ENCODE measurements around the gene ADAD2.

The ADAD2 gene

GRCh38 chr16:84232060-84232459 lies 41.1 kb downstream of the ADAD2 start:
- no peak overlapping the region for H3K4me3 ChIP-seq (replicated peaks in 1 of 2; ENCODE audit: low read depth in 2 of 2, low read length in 2 of 2)
- TF ChIP-seq CTCF (IDR thresholded peaks at IDR 0.05; ENCODE audit: low read depth, low read length): no peak
- DNase-seq (ENCODE audit: low read depth in 2 of 2): no peak

GRCh38 chr16:84232969-84233368 lies 42.0 kb downstream of the ADAD2 start:
- no peak overlapping the region for H3K4me3 ChIP-seq (replicated peaks in 1 of 2; ENCODE audit: low read depth in 2 of 2, low read length in 2 of 2)
- DNase-seq (ENCODE audit: low read depth in 2 of 2): no peak
- no peak for TF ChIP-seq CTCF (IDR thresholded peaks at IDR 0.05; ENCODE audit: low read depth, low read length)

- no peak for DNase-seq (ENCODE audit: low read depth in 2 of 2)
- no peak overlapping the region for H3K4me3 ChIP-seq (replicated peaks in 1 of 2; ENCODE audit: low read depth in 2 of 2, low read length in 2 of 2)
- TF ChIP-seq CTCF (IDR thresholded peaks at IDR 0.05; ENCODE audit: low read depth, low read length): no peak
Observed at GRCh38 chr16:84233748-84234147, 42.8 kb downstream of the ADAD2 start.

- DNase-seq (ENCODE audit: low read depth in 2 of 2): peak; percentile 28 to 48
- no peak for TF ChIP-seq CTCF (IDR thresholded peaks at IDR 0.05; ENCODE audit: low read depth, low read length)
- no peak overlapping the region for H3K4me3 ChIP-seq (replicated peaks in 1 of 2; ENCODE audit: low read depth in 2 of 2, low read length in 2 of 2)
Observed at GRCh38 chr16:84234321-84235241, 43.6 kb downstream of the ADAD2 start.

- TF ChIP-seq CTCF (IDR thresholded peaks at IDR 0.05; ENCODE audit: low read depth, low read length): no peak
- no peak for DNase-seq (ENCODE audit: low read depth in 2 of 2)
Observed at GRCh38 chr16:84236671-84237070, 45.7 kb downstream of the ADAD2 start.

GRCh38 chr16:84237994-84238750 lies 47.2 kb downstream of the ADAD2 start:
- no peak for TF ChIP-seq CTCF (IDR thresholded peaks at IDR 0.05; ENCODE audit: low read depth, low read length)
- H3K4me3 ChIP-seq (replicated peaks in 1 of 2; ENCODE audit: low read depth in 2 of 2, low read length in 2 of 2): no peak overlapping the region
- DNase-seq (ENCODE audit: low read depth in 2 of 2): no peak

More at GRCh38 chr16:84236671-84237070, 45.7 kb downstream of the ADAD2 start:
- H3K4me3 ChIP-seq (replicated peaks in 1 of 2; ENCODE audit: low read depth in 2 of 2, low read length in 2 of 2): no peak overlapping the region
